Lung microvascular endothelial cell (primary cell): Measurements from ENCODE around the gene NDUFV1. TPM values are rescaled to one million over a fixed set of nuclear protein-coding genes. Genes with fewer than 3 reads are reported as not detected.
"Not testable (repeated sequence)": the region's sequence is repeated elsewhere in the genome, so short reads cannot be mapped to it uniquely, and the experiment has no call there.

Experiments used
- DNase-seq, 2 donors: peaks; one replicate each; pipeline versions ENCODE4 v3.0.0 to v3.0.0-alpha.2; 2010; ENCODE audit warnings: low read depth in 2 of 2
- total RNA-seq: library from RNA; depleted of rRNA; stranded (reverse); fragments of >200 nt; gene quantifications from 2 replicates; pipeline ENCODE4 v1.2.1, GENCODE V29; 2014

NDUFV1 gene
- total RNA-seq, 1 donor from 2014 or later, result 143 TPM

DNA sequence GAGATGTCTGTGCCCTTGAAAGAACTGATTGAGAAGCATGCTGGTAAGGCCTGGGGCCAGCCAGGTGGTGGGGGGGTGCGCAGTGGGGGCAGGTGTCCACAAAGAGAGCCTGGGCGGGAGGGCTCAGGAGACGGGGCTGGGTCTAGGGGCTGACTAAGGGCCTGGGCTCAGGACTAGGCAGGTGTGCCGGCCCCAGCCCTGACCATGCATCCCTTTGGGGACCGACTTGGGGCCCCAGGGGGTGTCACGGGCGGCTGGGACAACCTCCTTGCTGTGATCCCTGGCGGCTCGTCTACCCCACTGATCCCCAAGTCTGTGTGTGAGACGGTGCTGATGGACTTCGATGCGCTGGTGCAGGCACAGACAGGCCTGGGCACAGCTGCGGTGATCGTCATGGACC is 4.4 kb downstream of the NDUFV1 start:
- DNase-seq, result no peak

DNA sequence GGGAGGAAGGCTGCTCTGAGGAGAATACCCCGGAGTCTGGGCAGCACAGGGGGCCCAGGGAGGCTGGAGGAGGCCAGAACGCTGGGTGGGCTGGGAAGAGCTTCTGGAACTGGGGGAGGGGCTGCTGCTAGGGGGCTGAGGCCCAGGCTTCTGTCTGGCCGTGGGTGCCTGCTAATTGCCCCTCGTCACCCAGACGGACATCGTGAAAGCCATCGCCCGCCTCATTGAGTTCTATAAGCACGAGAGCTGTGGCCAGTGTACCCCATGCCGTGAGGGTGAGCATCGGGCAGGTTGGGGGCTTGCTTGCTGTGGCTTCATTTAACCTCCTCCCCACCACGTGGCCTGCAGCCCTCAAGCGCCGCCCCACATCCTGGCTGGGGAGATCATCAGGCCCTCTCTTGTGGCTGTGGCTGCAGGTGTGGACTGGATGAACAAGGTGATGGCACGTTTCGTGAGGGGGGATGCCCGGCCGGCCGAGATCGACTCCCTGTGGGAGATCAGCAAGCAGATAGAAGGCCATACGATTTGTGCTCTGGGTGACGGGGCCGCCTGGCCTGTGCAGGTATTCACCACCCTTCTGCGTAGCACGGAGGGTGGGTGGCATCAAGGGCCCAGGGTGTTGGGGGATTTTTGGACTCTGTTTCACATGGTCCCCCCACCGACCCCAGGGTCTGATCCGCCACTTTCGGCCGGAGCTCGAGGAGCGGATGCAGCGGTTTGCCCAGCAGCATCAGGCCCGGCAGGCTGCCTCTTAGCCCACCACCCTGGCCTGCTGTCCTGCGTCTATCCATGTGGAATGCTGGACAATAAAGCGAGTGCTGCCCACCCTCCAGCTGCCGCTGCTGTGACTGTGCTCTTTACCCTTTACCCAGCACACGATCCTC is 5.2 kb downstream of the NDUFV1 start:
- no peak for DNase-seq

DNA sequence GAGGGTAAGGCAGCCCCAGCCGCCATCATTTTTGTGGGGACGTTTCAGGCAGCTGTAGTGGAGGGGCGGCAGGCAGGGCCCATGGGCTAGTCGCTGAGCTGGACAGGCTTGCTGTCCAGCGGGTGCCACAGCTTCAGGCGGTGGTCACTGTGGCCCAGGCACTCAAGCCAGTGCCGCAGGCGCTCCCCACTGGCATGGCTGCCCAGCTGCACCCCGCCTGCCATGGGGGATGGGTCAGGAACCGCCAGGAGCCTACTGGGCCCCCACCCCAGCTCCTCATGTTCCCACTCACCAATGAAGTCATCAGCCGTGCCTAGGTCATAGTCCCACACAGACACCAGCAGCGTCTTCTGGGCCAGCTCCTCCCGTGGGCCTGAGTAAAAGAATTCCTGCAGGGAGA is 6.0 kb downstream of the NDUFV1 start:
- DNase-seq, result no peak

DNA sequence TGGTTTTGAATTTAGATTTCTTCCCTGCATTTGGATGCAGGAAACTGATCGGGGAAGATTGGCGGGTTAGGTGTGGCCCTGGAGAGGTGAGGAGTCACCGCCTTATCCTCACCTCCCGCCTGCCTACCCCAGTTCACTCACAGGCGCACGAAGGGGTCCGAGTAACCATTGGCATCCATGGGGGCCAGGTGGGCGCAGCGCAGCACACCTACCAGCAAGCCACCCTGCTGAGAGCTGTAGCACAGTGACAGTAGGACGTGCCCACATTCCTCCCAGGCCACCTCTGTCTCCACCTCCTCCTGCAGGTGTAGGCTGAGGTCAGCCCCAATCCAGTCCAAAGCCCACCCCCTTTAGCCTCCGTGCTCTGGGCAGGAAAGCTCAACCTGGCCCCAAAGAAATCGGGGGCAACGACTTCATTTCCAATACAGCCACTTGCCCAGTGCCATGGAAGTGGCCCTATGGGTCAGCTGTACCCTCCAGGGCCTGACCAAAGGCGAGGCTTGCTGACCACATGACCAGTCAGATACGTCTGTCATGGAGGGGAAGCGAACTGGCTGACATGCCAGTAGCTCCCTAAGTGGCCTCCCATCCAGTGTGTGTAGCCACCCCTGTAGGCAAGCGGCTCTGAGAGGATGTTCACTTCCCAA is 6.7 kb downstream of the NDUFV1 start:
- DNase-seq, result no peak

- DNase-seq, result peak; percentile 35 to 65
These were observed 7.4 kb downstream of the NDUFV1 start for GRCh38 chr11:67613960-67614715.

DNA sequence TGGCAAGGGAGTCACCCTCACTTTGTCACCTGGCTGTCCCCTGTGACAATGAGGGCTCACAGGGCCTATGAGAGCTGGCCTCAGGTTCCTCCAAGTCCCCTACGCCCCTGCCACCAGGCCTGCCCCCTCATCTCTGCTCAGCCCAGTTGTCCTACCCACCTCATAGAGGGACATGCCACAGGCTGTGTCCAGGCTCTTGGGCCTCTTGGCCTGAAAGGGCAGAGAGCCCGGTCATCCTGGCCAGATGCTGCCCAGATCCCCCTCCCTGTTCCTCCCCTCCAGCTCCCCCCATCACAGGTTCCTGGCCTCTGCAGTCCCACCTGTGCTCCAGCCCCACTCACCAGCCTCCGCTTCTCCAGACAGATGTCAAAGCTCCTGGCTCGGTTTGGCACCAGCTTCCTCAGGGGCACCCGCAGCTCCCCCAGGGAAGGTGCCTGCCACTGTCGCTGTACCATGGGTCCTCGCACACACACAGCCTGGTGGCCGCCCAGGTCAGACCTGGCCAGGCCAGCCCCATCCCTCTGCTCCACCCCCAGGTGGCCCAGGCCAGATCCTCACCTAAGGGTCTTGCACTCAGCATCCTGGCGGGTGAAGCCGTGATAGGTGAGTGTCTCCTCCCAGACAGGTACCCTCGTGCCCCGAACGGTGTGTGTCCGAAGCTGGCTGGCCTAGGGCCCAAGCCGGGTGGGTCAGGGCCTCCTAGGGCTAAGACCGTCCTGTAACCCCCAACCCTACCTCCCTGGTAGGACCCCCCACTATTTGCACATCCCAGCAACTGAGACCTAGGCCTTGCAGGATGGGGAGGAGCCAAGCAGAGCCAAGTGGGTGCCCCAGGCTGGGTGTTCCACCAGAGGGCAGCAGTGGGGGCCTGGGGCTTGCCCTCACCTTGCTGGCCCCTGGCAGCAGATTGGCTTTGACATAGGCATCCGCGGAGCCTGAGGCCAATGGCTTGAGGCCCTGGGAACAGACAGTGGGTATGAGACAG is 8.3 kb downstream of the NDUFV1 start:
- DNase-seq, result no peak

GRCh38 chr11:67615728-67616430 is 9.1 kb downstream of the NDUFV1 start:
- no peak for DNase-seq

GRCh38 chr11:67616431-67617242 is 9.9 kb downstream of the NDUFV1 start:
- DNase-seq, result no peak

GRCh38 chr11:67617243-67617953 is 10.7 kb downstream of the NDUFV1 start:
- DNase-seq, result no peak

DNA sequence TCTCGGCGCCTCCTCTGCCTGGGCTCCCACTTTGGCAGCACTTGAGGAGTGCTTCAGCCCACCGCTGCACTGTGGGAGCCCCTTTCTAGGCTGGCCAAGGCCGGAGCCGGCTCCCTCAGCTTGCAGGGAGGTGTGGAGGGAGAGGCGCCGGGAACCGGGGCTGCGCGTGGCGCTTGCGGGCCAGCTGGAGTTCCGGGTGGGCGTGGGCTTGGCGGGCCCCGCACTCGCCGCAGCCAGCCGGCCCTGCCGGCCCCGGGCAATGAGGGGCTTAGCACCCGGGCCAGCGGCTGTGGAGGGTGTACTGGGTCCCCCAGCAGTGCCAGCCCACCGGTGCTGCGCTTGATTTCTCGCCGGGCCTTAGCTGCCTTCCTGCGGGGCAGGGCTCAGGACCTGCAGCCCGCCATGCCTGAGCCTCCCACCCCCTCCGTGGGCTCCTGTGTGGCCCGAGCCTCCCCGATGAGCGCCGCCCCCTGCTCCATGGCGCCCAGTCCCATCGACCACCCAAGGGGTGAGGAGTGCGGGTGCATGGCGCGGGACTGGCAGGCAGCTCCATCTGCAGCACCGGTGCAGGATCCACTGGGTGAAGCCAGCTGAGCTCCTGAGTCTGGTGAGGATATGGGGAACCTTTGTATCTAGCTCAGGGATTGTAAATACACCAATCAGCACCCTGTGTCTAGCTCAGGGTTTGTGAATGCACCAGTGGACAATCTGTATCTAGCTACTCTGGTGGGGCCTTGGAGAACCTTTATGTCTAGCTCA is 12.3 kb downstream of the NDUFV1 start:
- DNase-seq, result not testable (repeated sequence)

DNA sequence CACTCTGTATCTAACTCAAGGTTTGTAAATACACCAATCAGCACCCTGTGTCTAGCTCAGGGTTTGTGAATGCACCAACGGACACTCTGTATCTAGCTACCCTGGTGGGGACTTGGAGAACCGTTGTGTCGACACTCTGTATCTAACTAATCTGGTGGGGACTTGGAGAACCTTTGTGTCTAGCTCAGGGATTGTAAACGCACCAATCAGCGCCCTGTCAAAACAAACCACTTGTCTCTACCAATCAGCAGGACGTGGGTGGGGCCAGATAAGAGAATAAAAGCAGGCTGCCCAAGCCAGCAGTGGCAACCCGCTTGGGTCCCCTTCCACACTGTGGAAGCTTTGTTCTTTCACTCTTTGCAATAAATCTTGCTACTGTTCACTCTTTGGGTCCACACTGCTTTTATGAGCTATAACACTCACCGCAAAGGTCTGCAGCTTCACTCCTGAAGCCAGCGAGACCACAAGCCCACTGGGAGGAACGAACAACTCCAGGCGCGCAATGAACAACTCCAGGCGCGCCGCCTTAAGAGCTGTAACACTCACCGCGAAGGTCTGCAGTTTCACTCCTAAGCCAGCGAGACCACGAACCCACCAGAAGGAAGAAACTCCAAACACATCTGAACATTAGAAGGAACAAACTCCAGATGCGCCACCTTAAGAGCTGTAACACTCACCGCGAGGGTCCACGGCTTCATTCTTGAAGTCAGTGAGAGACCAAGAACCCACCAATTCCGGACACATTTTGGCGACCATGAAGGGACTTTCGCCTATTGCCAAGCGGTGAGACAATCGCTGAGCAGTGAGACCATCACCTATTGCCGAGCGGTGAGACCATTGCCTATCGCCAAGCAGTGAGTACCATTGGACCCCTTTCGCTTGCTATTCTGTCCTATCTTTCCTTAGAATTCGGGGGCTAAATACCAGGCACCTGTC is 13.2 kb downstream of the NDUFV1 start:
- DNase-seq, result not testable (repeated sequence)

DNA sequence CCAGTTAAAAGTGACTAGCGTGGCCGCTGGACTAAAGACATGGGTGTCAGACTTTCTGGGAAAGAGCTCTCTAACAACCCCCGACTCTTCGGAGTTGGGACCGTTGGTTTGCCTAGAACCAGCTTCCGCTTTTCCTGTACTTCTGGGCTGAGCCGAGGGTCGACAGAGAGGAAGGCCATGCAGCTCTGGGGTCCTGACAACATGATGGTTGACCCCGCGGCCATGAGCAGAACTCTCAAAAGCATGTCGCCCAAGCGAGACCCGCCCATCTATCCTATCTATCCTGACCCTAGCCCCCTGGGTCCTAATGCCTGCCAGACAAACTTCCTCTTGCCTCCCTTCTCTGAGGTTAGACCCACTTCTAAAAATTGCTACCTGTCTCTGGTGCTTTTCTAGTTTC is 13.9 kb downstream of the NDUFV1 start:
- DNase-seq, result not testable (repeated sequence)

DNA sequence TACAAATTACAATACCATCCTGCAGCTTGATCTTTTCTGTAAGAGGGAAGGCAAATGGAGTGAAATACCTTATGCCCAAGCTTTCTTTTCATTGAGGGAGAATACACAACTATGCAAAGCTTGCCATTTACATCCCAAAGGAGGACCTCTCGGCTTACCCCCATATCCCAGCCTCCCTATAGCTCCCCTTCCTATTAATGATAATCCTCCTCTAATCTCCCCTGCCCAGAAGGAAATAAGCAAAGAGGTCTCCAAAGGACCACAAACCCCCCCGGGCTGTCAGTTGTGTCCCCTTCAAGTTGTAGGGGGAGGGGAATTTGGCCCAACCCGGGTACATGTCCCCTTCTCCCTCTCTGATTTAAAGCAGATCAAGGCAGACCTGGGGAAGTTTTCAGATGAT is 15.2 kb downstream of the NDUFV1 start:
- not testable (repeated sequence) for DNase-seq

DNA sequence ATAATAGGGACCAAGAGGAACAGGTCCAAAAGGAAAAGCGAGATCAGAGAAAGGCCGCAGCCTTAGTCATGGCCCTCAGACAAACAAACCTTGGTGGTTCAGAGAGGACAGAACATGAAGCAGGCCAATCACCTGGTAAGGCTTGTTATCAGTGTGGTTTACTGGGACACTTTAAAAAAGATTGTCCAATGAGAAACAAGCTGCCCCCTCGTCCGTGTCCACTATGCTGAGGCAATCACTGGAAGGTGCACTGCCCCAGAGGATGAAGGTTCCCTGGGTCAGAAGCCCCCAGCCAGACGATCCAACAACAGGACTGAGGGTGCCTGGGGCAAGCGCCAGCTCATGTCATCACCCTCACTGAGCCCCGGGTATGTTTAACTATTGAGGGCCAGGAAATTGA is 16.2 kb downstream of the NDUFV1 start:
- not testable (repeated sequence) for DNase-seq

GRCh38 chr11:67623795-67624194 is 17.1 kb downstream of the NDUFV1 start:
- not testable (repeated sequence) for DNase-seq

DNA sequence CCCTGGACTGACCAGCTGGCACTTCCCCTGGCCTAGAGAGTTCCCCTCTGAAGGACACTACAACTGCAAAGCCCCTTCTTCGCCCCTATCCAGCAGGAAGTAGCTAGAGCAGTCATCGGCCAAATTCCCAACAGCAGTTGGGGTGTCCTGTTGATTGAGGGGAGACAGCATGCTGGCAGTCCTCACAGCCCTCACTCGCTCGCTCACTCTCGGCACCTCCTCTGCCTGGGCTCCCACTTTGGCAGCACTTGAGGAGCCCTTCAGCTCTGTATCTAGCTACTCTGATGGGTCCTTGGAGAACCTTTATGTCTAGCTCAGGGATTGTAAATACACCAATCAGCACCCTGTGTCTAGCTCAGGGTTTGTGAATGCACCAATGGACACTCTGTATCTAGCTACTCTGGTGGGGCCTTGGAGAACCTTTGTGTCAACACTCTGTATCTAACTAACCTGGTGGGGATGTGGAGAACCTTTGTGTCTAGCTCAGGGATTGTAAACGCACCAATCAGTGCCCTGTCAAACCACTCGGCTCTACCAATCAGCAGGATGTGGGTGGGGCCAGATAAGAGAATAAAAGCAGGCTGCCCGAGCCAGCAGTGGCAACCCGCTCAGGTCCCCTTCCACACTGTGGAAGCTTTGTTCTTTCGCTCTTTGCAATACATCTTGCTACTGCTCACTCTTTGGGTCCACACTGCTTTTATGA is 19.5 kb downstream of the NDUFV1 start:
- DNase-seq, result not testable (repeated sequence)
